Neural progenitor cell (in vitro differentiated cells): Measurements from ENCODE around the gene ROPN1B. TPM values are rescaled to one million over a fixed set of nuclear protein-coding genes. Genes with fewer than 3 reads are reported as not detected.

ENCODE experiments used
- DNase-seq: peaks from one replicate; pipeline ENCODE4 v3.0.0-alpha.2; 2016; ENCODE audit warnings: low spot score
- H2AFZ ChIP-seq: fragments of 200-600 bp; sonication (generic); replicated peaks from 2 replicates; pipeline ENCODE4 v1.6.1; 2016; ENCODE audit warnings: antibody characterized with exemption
- H3F3A ChIP-seq: fragments of 200-600 bp; sonication (generic); 2 replicates; pipeline ENCODE4 v1.6.1; 2016; ENCODE audit warnings: antibody characterized with exemption, low read depth
- H3K27ac ChIP-seq: fragments of 200-600 bp; sonication (generic); 2 replicates; pipeline ENCODE4 v1.5.1; 2016; ENCODE audit warnings: mild to moderate bottlenecking
- H3K27me3 ChIP-seq: fragments of 200-600 bp; sonication (generic); 2 replicates; pipeline ENCODE4 v1.6.1; 2016; ENCODE audit warnings: mild to moderate bottlenecking, moderate library complexity
- H3K36me3 ChIP-seq: fragments of 200-600 bp; sonication (generic); 2 replicates; pipeline ENCODE4 v1.5.1; 2016
- H3K4me1 ChIP-seq: fragments of 200-600 bp; sonication (generic); 2 replicates; pipeline ENCODE4 v1.6.1; 2016; ENCODE audit warnings: mixed run types
- H3K4me2 ChIP-seq: fragments of 200-600 bp; sonication (generic); 2 replicates; pipeline ENCODE4 v1.6.1; 2016
- H3K4me3 ChIP-seq: fragments of 200-600 bp; sonication (generic); 2 replicates; pipeline ENCODE4 v1.5.1; 2016
- H3K79me2 ChIP-seq: fragments of 200-600 bp; sonication (generic); 2 replicates; pipeline ENCODE4 v1.6.1; 2016; ENCODE audit warnings: low read depth
- H3K9ac ChIP-seq: fragments of 200-600 bp; sonication (generic); 2 replicates; pipeline ENCODE4 v1.6.1; 2016
- H3K9me3 ChIP-seq: fragments of 200-600 bp; sonication (generic); 2 replicates; pipeline ENCODE4 v1.5.1; 2016; ENCODE audit warnings: low read depth
- H4K20me1 ChIP-seq: fragments of 200-600 bp; sonication (generic); 2 replicates; pipeline ENCODE4 v1.6.1; 2016; ENCODE audit warnings: low read depth
- H3K27ac Mint-ChIP-seq: 3 replicates; pipeline ENCODE4 v1.8.0; 2021; ENCODE audit warnings: mixed read lengths
- H3K27me3 Mint-ChIP-seq: 2 replicates; pipeline ENCODE4 v1.8.0; 2022; ENCODE audit warnings: low read depth, mild to moderate bottlenecking, inconsistent platforms, moderate library complexity, mixed read lengths; ENCODE audit not compliant: insufficient read depth
- H3K36me3 Mint-ChIP-seq: 3 replicates; pipeline ENCODE4 v1.8.0; 2021; ENCODE audit warnings: mixed read lengths
- H3K4me1 Mint-ChIP-seq: 3 replicates; pipeline ENCODE4 v1.8.0; 2021; ENCODE audit warnings: mixed read lengths
- H3K4me3 Mint-ChIP-seq: 3 replicates; pipeline ENCODE4 v1.8.0; 2021; ENCODE audit warnings: mild to moderate bottlenecking, moderate library complexity, mixed read lengths
- H3K9me3 Mint-ChIP-seq: 3 replicates; pipeline ENCODE4 v1.8.0; 2020; ENCODE audit warnings: mixed read lengths
- CTCF ChIP-seq: fragments of 200-600 bp; sonication (generic); IDR thresholded peaks from 2 replicates; pipeline ENCODE4 v1.5.1; 2017; ENCODE audit warnings: antibody characterized with exemption, mild to moderate bottlenecking
- EZH2 ChIP-seq: fragments of 200-600 bp; sonication (generic); IDR thresholded peaks from 2 replicates; pipeline ENCODE4 v1.6.1; 2017; ENCODE audit warnings: antibody characterized with exemption, mild to moderate bottlenecking, moderate library complexity
- EZH2phosphoT487 ChIP-seq: fragments of 200-600 bp; sonication (generic); IDR thresholded peaks from 2 replicates; pipeline ENCODE4 v1.6.1; 2017; ENCODE audit warnings: antibody characterized with exemption
- total RNA-seq: library from RNA; depleted of rRNA; stranded (reverse); fragments of >200 nt; gene quantifications from 2 replicates; pipeline ENCODE4 v1.2.3, GENCODE V29; 2015; ENCODE audit warnings: low replicate concordance

Gene ROPN1B
- total RNA-seq, 1 donor from 2014 or later, result not detected

- H3F3A ChIP-seq, result no peaks in the 10 kb centered on the region
- H3K36me3 Mint-ChIP-seq, result peaks cover 33% of the 10 kb centered on the region
- H3K4me2 ChIP-seq, result no peak overlapping the region
- H3K36me3 ChIP-seq, result no peaks in the 10 kb centered on the region
- no peak overlapping the region for H3K4me3 ChIP-seq
- H3K4me3 Mint-ChIP-seq, result no peak overlapping the region
- no peaks in the 10 kb centered on the region for H3K4me1 ChIP-seq
- no peak overlapping the region for H3K27ac Mint-ChIP-seq
- TF ChIP-seq EZH2 (no peak), CTCF (no peak), EZH2phosphoT487 (no peak)
- H3K79me2 ChIP-seq, result no peaks in the 10 kb centered on the region
- H3K4me1 Mint-ChIP-seq, result peaks cover 7% of the 10 kb centered on the region
- H3K27me3 Mint-ChIP-seq, result no peaks in the 10 kb centered on the region
- peaks cover 18% of the 10 kb centered on the region for H3K9me3 Mint-ChIP-seq
- no peak overlapping the region for H2AFZ ChIP-seq
- no peak for DNase-seq
- H3K9ac ChIP-seq, result no peak overlapping the region
- H3K27ac ChIP-seq, result no peak overlapping the region
- H3K9me3 ChIP-seq, result no peaks in the 10 kb centered on the region
- H4K20me1 ChIP-seq, result no peaks in the 10 kb centered on the region
- H3K27me3 ChIP-seq, result no peaks in the 10 kb centered on the region
These were observed 56.2 kb downstream of the ROPN1B start for GRCh38 chr3:126025116-126025729.

DNA sequence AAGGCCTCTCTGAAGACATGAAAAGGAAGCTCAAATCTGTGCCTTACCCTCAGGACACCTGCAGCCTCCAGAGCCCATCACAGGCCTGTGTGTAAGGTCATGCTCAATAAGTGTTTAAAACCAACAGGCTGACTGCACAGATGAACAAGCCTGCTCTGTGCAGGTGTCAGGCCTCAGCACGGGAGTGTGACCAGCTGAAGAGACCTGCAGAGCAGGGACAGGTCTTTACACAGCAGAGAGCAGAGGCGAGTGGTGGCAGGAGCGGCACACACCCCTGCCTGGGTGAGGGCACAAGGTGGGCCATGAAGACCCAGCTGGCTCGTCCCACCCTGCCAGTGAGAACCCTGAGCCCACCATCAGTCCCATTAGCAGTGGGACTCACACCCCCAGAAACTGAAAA is 56.9 kb downstream of the ROPN1B start:
- Mint-ChIP-seq H3K4me1 (peaks cover 2% of the 10 kb centered on the region), H3K36me3 (peaks cover 29% of the 10 kb centered on the region), H3K27ac (no peak overlapping the region), H3K27me3 (no peaks in the 10 kb centered on the region), H3K4me3 (no peak overlapping the region), H3K9me3 (peaks cover 18% of the 10 kb centered on the region)
- Histone ChIP-seq H3K79me2 (no peaks in the 10 kb centered on the region), H3K27me3 (no peaks in the 10 kb centered on the region), H2AFZ (no peak overlapping the region), H3K4me2 (no peak overlapping the region), H3F3A (no peaks in the 10 kb centered on the region), H3K9ac (no peak overlapping the region), H3K36me3 (no peaks in the 10 kb centered on the region), H4K20me1 (no peaks in the 10 kb centered on the region), H3K4me1 (no peaks in the 10 kb centered on the region), H3K4me3 (no peak overlapping the region), H3K27ac (no peak overlapping the region), H3K9me3 (no peaks in the 10 kb centered on the region)
- TF ChIP-seq EZH2, result no peak
- no peak for TF ChIP-seq EZH2phosphoT487
- TF ChIP-seq CTCF, result no peak
- no peak for DNase-seq

- Histone ChIP-seq H3K9ac (no peak overlapping the region), H3K79me2 (no peaks in the 10 kb centered on the region), H3K4me3 (no peak overlapping the region), H3K27ac (no peak overlapping the region), H3K9me3 (no peaks in the 10 kb centered on the region), H3K4me2 (no peak overlapping the region), H4K20me1 (no peaks in the 10 kb centered on the region), H3K36me3 (no peaks in the 10 kb centered on the region), H3K27me3 (no peaks in the 10 kb centered on the region), H2AFZ (no peak overlapping the region), H3K4me1 (no peaks in the 10 kb centered on the region), H3F3A (no peaks in the 10 kb centered on the region)
- no peak for DNase-seq
- H3K27me3 Mint-ChIP-seq, result no peaks in the 10 kb centered on the region
- peaks cover 27% of the 10 kb centered on the region for H3K36me3 Mint-ChIP-seq
- peaks cover 2% of the 10 kb centered on the region for H3K4me1 Mint-ChIP-seq
- H3K27ac Mint-ChIP-seq, result no peak overlapping the region
- peaks cover 18% of the 10 kb centered on the region for H3K9me3 Mint-ChIP-seq
- H3K4me3 Mint-ChIP-seq, result no peak overlapping the region
- TF ChIP-seq CTCF, result no peak
These were observed 57.3 kb downstream of the ROPN1B start for GRCh38 chr3:126026277-126026751.
